GM21576 (cell line): ENCODE data around the gene KPRP.

Experiments
- ATAC-seq: cut with Tn5 transposase; IDR thresholded peaks from one replicate; pipeline ENCODE4 v1.9.1; 2021; ENCODE audit warnings: mild to moderate bottlenecking, moderate library complexity; ENCODE audit not compliant: unreplicated experiment

The KPRP gene

GRCh38 chr1:152768847-152769533 lies 11.2 kb downstream of the KPRP start:
- no peak for ATAC-seq

- no peak for ATAC-seq
These were observed 12.6 kb downstream of the KPRP start for GRCh38 chr1:152770411-152770810.

GRCh38 chr1:152774875-152775274 lies 17.1 kb downstream of the KPRP start, which contains the start of gene LCE1F:
TSS of gene LCE1F (plus strand) at chr1:152775140. CDS start at chr1:152776372, 1,232 bp downstream.
- no peak for ATAC-seq

- no peak for ATAC-seq
These were observed 18.5 kb downstream of the KPRP start for GRCh38 chr1:152776361-152776760.

DNA sequence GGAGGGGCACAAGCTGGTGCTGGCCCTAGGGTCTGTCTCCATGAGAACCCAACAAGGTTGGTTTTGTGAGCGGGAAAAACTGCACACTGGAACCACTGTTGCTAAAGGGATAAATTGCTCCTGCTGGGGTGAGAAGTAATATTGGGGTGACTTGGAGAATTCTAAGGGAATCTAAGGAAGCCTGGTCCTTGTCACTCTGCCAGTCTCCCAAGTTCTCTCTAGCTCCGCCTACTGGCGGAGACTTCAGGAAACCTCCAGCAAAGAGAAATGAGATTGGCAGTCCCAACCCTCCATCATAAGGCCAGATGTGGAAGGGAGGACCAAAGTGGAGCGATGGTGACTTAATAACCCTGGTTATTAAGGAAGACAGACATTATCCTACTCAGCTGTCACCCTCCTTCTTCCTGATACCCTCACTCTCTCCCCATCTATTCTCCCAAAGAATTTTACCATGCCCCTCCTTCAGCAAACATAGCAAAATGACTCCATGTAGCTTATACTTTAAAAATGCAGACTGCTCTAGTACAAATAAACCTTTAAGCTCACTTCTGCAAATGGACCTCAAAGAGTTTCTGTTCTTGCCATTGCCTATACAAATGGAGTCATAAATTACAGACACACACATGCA lies 19.8 kb downstream of the KPRP start:
- ATAC-seq, result no peak

GRCh38 chr1:152783095-152783494 lies 25.3 kb downstream of the KPRP start:
- no peak for ATAC-seq

- no peak for ATAC-seq
These were observed 28.3 kb downstream of the KPRP start, which contains the start of gene LCE1E for GRCh38 chr1:152786077-152786476. TSS of gene LCE1E (plus strand) at chr1:152786257. CDS start at chr1:152787300, 1,043 bp downstream.

DNA sequence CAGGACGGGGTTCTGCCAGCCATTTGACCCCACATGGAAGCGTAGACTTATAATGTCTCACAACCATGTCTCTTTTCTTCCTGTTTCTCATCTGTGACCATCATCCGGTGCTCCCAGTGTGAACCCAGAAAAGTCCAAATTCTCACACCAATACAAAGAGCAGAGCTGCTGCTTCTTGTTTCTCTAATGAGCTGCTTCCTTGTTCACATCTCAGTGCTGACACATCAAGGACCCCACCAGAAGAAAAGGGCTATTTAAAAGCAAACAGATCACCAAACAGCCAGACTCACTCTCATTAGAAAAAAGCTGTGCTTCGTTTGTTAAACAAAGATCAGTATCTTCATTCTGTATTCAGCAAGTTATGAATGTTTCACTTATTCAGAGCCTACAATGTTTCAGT lies 37.9 kb downstream of the KPRP start:
- no peak for ATAC-seq

GRCh38 chr1:152796421-152796820 lies 38.6 kb downstream of the KPRP start, which contains the start of gene LCE1D:
TSS of gene LCE1D (plus strand) at chr1:152796721. CDS start at chr1:152797795, 1,074 bp downstream.
- no peak for ATAC-seq

DNA sequence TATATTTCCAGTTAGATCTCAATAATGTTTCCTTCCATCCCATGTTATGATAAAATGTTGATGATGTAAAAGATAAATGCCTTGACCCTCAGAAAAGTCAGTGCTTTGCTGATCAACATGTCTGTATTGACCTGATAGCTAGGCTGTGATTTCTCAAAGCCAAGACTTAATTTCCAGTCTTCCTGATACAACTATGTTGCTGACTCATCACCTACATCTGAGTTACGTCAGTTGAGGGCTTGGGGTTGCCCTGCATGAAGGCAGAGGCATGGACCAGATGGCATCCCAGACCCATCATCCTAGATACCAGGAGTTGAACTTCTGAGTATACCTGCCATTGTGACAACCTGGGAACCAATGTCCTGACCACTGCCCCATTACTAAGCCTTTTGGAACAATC lies 43.5 kb downstream of the KPRP start:
- ATAC-seq, result no peak

- ATAC-seq, result no peak
These were observed 48.8 kb downstream of the KPRP start, which contains the start of gene LCE1C for GRCh38 chr1:152806576-152806975. TSS of gene LCE1C (minus strand) at chr1:152806651. CDS start at chr1:152805478, 1,173 bp downstream.

GRCh38 chr1:152811050-152811449 lies 53.2 kb downstream of the KPRP start:
- ATAC-seq, result no peak
